ENCODE measurements around the gene BRDT.
"Not testable (repeated sequence)": the region's sequence is repeated elsewhere in the genome, so short reads cannot be mapped to it uniquely, and the experiment has no call there.

BRDT gene

DNA sequence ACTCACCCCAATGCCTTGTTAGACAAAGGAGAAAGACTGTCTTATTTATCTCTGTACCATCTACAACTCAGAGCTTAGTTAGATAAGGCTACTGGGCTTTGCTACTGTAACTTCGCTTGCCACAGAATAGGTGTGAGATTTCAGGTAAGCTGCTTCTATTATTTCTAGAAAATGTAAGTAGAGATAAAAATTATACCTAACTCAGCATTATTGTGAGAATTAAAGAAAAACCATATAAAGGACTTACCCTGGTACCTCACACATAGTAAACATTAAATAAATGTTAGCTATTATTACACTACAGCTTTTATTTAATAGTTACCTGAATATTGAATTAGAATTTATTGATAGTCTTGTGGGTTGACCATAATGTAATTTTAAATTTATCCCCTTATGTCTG is 44.1 kb downstream of the BRDT start:
- DNase-seq: no peak

- DNase-seq: peak; percentile 51
Observed at GRCh38 chr1:91997607-91998195, 48.5 kb downstream of the BRDT start.

- DNase-seq: no peak
Observed at GRCh38 chr1:92004129-92004528, 54.9 kb downstream of the BRDT start.

DNA sequence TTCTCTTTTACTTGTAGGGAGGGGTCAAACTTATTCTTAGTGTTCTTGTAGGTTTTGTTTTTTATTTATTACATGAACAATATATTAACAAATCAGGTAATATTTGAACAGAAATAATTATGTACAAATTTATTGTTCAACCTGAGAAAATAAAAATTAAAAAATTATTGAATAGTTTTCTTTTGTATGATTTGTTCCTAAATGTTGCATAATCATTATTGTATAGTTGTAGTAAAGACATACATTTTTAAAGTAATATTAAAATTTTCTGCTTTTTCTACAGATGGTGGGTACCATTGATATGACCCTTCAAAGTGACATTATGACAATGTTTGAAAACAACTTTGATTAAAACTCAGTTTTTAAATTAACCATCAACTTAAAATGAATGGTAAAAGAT is 64.7 kb downstream of the BRDT start:
- DNase-seq: no peak

DNA sequence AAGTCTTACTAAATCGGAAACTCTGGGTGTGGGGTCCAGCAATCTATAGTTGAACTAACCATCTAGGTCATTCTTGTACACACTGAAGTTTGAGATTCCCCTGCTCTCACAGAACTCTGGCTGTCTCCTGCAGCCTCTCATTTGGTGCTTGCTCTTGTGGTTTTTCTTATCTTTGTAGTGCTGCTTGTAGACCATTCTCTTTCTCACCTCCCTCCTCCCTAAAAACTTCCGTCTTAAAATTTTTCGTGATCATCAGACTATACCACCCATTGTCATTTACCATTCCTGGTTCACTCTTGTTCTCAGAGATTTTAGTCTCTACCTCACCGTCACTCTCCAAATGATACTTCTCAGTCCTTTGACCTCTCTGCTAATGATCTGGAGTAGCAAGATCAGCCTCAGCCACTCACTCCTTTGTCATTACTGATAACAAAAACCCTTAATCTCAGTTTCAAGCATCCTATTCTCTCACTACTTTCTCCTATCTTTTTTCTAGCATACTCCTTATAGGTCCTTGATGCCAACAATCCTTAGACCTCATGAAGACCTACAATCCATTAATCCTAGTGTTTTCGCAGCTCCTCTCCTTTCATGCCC is 67.6 kb downstream of the BRDT start:
- no peak for DNase-seq

DNA sequence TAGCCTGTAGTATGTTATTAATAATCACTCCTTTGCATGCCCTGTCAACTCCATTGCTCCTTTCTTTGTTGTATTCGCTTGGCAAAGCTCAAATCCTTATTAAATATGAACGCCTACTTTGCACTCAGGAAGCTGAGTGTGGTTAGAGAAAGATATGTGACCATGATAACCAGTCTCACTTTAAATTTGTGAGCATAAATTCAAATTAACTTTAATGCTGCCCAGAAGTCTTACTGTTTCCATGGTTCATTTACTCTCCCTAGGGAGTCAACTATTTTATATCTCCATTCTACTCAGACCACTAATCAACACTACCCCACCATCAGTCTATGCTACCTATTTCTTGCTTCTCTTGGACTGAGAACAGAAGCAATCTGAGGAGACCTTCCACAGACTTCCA is 68.5 kb downstream of the BRDT start:
- DNase-seq: no peak

DNA sequence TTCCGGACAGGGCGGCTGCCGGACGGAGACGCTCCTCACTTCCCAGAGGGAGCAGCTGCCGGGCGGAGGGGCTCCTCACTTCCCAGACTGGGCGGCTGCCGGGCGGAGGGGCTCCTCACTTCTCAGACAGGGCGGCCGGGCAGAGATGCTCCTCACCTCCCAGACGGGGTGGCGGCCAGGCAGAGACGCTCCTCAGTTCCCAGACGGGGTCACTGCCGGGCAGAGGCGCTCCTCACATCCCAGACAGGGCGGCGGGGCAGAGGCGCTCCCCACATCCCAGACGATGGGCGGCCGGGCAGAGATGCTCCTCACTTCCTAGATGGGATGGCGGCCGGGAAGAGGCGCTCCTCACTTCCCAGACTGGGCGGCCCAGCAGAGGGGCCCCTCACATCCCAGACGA is 76.8 kb downstream of the BRDT start:
- DNase-seq: not testable (repeated sequence)

- no peak for DNase-seq
Observed at GRCh38 chr1:92026806-92027205, 77.6 kb downstream of the BRDT start.

DNA sequence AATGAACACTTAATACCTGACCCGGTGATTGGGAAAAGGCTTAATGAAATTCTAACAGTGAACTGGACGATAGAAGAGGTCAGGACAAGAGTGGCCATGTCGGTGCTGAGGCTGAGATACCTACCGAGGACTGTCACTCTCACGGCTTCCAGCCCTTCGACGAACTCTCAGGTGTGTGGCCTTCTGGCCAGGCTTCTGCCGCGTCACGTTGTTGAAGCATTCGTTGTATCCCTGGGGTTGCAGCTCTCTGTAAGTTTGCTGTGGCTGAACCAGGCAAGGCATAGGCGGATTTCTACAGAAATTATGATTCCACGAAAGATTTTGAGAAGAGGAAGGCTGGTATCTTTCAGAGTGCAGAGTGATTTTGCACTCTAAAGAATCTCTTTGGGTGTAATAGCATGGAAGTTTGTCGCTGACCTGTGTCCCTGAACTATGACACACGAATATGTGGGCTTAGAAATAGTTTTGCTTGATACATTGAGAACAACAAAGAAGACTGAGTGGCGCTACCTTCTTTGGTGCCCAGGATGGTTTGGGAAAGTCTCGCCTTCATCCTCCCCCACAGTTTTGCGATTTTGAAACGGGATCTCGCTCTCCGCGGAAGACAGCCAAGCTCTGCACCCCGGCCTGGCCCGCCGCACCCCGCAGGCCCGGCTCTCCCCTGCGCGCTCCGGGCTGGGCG is 80.2 kb downstream of the BRDT start:
- no peak for DNase-seq

DNA sequence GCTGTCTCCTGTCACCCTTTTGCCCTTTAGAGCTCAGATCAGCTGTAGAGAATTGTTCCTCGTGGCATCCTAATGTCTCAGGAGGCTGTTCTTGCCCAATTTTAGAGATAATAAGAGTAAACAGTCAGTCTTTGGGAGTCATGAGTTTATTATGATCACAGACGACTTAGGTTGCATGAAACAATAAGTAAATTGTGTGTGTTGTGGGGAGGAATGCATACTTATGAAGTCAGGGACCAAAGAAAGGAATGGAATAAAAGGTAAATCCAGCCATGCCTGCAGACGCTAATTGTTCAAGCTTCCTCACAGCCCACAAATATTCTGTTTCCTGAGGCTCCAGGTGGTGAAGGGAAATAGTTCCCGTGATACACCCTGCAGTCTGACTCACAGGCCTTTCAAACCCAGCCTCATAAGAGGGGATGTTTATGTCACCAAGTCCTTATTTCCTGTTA is 81.5 kb downstream of the BRDT start:
- DNase-seq: no peak

GRCh38 chr1:92031281-92032110 is 82.3 kb downstream of the BRDT start:
- no peak for DNase-seq

DNA sequence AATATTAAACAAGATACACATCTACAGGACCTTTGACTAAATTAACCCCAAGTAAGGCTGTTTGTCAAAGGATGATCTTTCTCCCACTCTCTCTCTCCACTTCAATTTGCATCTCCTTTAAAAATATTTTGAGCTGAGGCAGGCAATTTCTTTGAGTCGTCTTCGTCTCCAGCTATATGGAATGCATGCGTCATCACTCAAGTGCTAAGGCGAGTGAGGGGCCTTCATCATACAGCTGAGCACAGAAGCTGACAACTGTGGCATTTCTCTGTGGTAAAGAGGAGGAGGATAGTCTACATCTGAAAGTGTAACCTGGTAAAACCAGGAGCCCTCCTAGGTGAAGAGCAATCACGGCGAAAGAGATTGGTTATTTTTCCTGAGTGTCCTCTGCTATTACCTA is 88.2 kb downstream of the BRDT start:
- peak; percentile 12 for DNase-seq

- DNase-seq: no peak
Observed at GRCh38 chr1:92038695-92039346, 89.6 kb downstream of the BRDT start.

DNA sequence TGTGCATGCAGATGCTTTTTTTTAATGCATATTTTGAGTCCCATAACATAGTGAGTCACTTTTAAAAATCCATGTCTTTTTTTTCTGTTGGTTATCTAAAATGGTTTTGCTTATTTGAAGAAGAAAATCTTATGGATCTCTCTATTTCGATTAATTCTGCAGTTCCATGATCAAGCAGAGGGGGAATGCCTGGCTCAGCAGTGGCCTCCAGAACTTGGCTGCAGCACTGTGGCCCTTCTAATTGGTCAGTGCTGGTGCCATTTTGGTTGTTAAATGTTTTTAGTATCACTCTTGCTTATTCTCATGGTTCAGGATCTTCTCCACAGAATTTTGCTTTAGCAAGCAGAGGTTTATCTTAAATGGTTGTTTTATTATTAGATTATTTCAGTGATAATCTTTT is 91.8 kb downstream of the BRDT start:
- DNase-seq: no peak

DNA sequence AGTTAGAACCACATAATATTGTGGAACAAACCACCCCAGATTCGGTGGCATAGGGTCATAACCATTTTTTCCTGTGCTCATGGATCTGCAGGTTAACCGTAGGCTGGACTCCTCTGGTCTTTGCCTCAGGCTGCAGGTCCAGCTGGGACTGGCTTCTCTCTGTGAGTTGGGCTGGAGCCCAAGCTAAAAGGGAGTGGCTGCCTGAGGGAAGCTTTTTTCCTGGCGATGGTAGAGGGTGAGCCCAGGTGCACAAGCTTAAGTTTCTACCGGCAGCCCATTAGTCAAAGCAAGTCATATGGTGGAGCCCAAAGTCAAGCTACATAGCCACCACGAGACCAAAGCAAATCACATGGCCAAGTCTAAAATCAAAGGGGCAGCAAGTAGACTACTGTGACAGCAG is 94.4 kb downstream of the BRDT start:
- DNase-seq: no peak

GRCh38 chr1:92045766-92046495 is 96.7 kb downstream of the BRDT start:
- no peak for DNase-seq

GRCh38 chr1:92051948-92052347 is 102.7 kb downstream of the BRDT start:
- no peak for DNase-seq
